Fibroblast of lung (primary cell): ENCODE results near the gene SPG11.

Source experiments
- EZH2 ChIP-seq: IDR thresholded peaks from 2 replicates; pipeline ENCODE4 v1.5.1; 2012; ENCODE audit warnings: low read length, control low read depth, mild to moderate bottlenecking; ENCODE audit errors: missing control alignments
- TF ChIP-seq, protein P1 (sequence below), 2 donors: IDR thresholded peaks in 1 of 2; conservative IDR thresholded peaks in 1 of 2; 1 replicate in 1 of 2; 2 replicates in 1 of 2; pipeline ENCODE4 v1.5.1; 2011 to 2012; ENCODE audit warnings: low read length in 2 of 2, control low read depth in 1 of 2, inconsistent platforms in 1 of 2, low read depth in 1 of 2, mild to moderate bottlenecking in 1 of 2

DNA sequence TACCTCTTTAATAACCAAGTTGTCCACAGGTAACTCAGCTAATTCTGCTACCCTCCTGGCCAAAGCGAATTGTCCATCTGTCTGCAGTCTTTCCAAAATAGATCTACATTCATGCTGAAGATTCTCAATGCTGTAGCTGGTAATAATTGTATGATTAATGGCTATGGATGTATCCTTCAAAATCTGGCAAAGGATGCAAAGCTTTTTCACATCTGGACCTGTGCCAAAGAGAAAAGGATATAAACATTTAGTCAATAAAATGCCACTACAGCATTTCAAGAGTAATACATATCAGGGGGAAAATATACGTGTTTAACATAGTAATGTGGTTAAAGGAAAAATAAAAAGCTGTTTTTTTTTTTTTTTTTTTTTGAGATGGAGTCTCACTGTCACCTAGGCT, 77.8 kb downstream of the SPG11 start:
- TF ChIP-seq, protein P1, sequence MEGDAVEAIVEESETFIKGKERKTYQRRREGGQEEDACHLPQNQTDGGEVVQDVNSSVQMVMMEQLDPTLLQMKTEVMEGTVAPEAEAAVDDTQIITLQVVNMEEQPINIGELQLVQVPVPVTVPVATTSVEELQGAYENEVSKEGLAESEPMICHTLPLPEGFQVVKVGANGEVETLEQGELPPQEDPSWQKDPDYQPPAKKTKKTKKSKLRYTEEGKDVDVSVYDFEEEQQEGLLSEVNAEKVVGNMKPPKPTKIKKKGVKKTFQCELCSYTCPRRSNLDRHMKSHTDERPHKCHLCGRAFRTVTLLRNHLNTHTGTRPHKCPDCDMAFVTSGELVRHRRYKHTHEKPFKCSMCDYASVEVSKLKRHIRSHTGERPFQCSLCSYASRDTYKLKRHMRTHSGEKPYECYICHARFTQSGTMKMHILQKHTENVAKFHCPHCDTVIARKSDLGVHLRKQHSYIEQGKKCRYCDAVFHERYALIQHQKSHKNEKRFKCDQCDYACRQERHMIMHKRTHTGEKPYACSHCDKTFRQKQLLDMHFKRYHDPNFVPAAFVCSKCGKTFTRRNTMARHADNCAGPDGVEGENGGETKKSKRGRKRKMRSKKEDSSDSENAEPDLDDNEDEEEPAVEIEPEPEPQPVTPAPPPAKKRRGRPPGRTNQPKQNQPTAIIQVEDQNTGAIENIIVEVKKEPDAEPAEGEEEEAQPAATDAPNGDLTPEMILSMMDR (conservative IDR thresholded peaks at IDR 0.05 in 1 of 2, IDR thresholded peaks at IDR 0.05 in 1 of 2; ENCODE audit: low read depth in 1 of 2, low read length in 2 of 2): no peak
- TF ChIP-seq EZH2: no peak
